SK-N-SH treated with all-trans-retinoic acid at 6 μM for 48 hours (cell line): Measurements from ENCODE around the gene ADRA1B.

Experiments
- ARNTL ChIP-seq: fragments of 450-650 bp; formaldehyde crosslinking; IDR thresholded peaks from 2 replicates; pipeline ENCODE4 v1.5.0; 2020; ENCODE audit warnings: low read depth, mild to moderate bottlenecking, moderate library complexity, borderline replicate concordance
- CSDC2 ChIP-seq: fragments of 250-450 bp; sonication (Bioruptor Pico); IDR thresholded peaks from 2 replicates; pipeline ENCODE4 v1.5.0; 2020; ENCODE audit warnings: mild to moderate bottlenecking, moderate library complexity
- PATZ1 ChIP-seq: fragments of 250-450 bp; sonication (Bioruptor Pico); IDR thresholded peaks from 2 replicates; pipeline ENCODE4 v1.8.0; 2020; ENCODE audit warnings: mild to moderate bottlenecking, moderate library complexity, borderline replicate concordance
- TOX ChIP-seq: fragments of 250-450 bp; sonication (Bioruptor Pico); IDR thresholded peaks from 2 replicates; pipeline ENCODE4 v1.8.0; 2021; ENCODE audit warnings: mild to moderate bottlenecking, moderate library complexity, borderline replicate concordance
- ZC3H10 ChIP-seq: fragments of 250-450 bp; sonication (Bioruptor Pico); IDR thresholded peaks from 2 replicates; pipeline ENCODE4 v1.5.1; 2021; ENCODE audit warnings: mild to moderate bottlenecking, moderate library complexity
- ZFP3 ChIP-seq: fragments of 250-450 bp; sonication (Bioruptor Pico); IDR thresholded peaks from 2 replicates; pipeline ENCODE4 v1.5.0; 2020; ENCODE audit warnings: mild to moderate bottlenecking, moderate library complexity
- ZNF8 ChIP-seq: fragments of 450-650 bp; formaldehyde crosslinking; IDR thresholded peaks from 2 replicates; pipeline ENCODE4 v1.5.0; 2020; ENCODE audit warnings: mild to moderate bottlenecking, moderate library complexity

GRCh38 chr5:159880676-159881075, 35.6 kb upstream of the ADRA1B start:
- TF ChIP-seq ZFP3 (CRISPR knock-in tag) (no peak), ZNF8 (no peak), PATZ1 (CRISPR knock-in tag) (no peak), ARNTL (no peak), CSDC2 (CRISPR knock-in tag) (no peak), ZC3H10 (no peak), TOX (no peak)
